ENCODE data around the gene STEAP3.

GRCh38 chr2:119311371-119311770, 87.7 kb downstream of the STEAP3 start:
- TF ChIP-seq CTCF (IDR thresholded peaks at IDR 0.05) = no peak
- no peak for TF ChIP-seq POLR2A (IDR thresholded peaks at IDR 0.05)
- no peak for TF ChIP-seq EP300 (IDR thresholded peaks at IDR 0.05)
